ENCODE measurements around the gene DCLRE1A. TPM values are rescaled to one million over a fixed set of nuclear protein-coding genes. Genes with fewer than 3 reads are reported as not detected.

DCLRE1A gene
- total RNA-seq, 4 donors from 2014 or later = 2.4 to 4.4 (median 3.1) TPM

GRCh38 chr10:113891476-113891875 lies 37.6 kb upstream of the DCLRE1A start:
- TF ChIP-seq CTCF (IDR thresholded peaks at IDR 0.05; ENCODE audit: low read depth) = no peak

- TF ChIP-seq CTCF (IDR thresholded peaks at IDR 0.05; ENCODE audit: low read depth) = no peak
Measured at GRCh38 chr10:113890769-113891168, 36.9 kb upstream of the DCLRE1A start.

- no peak for TF ChIP-seq CTCF (IDR thresholded peaks at IDR 0.05; ENCODE audit: low read depth)
Measured at GRCh38 chr10:113889911-113890310, 36.0 kb upstream of the DCLRE1A start.

- no peak for TF ChIP-seq CTCF (IDR thresholded peaks at IDR 0.05; ENCODE audit: low read depth)
Measured at GRCh38 chr10:113882240-113882639, 28.4 kb upstream of the DCLRE1A start.

GRCh38 chr10:113880236-113880635 lies 26.4 kb upstream of the DCLRE1A start:
- TF ChIP-seq CTCF (IDR thresholded peaks at IDR 0.05; ENCODE audit: low read depth) = no peak

GRCh38 chr10:113879691-113880090 lies 25.8 kb upstream of the DCLRE1A start:
- TF ChIP-seq CTCF (IDR thresholded peaks at IDR 0.05; ENCODE audit: low read depth) = no peak

GRCh38 chr10:113876461-113876860 lies 22.6 kb upstream of the DCLRE1A start:
- no peak for TF ChIP-seq CTCF (IDR thresholded peaks at IDR 0.05; ENCODE audit: low read depth)

Data from subcutaneous adipose tissue (tissue), 4 donors.